ENCODE measurements around the gene SCAI.
"Not testable (repeated sequence)": the region's sequence is repeated elsewhere in the genome, so short reads cannot be mapped to it uniquely, and the experiment has no call there.

Gene SCAI

GRCh38 chr9:125189011-125189360 lies 45.7 kb upstream of the SCAI start:
- TF ChIP-seq EZH2phosphoT487 (IDR thresholded peaks at IDR 0.05; ENCODE audit: borderline replicate concordance) (no peak), CTCF (conservative IDR thresholded peaks at IDR 0.05; ENCODE audit: low read length) (no peak)
- H3K9me3 ChIP-seq (ENCODE audit: insufficient read depth, low read depth, low read length) = no peaks in the 10 kb centered on the region
- peak overlapping the region; percentile 96 for H3K9ac ChIP-seq (ENCODE audit: low read depth, low read length, poor library complexity, severe bottlenecking)
- H3K4me3 ChIP-seq (ENCODE audit: low read length, poor library complexity, severe bottlenecking) = peak overlapping the region; percentile 95
- no peaks in the 10 kb centered on the region for H3K27me3 ChIP-seq (ENCODE audit: insufficient read depth, low read length, poor library complexity, severe bottlenecking)
- peaks cover 22% of the 10 kb centered on the region for H3K4me1 ChIP-seq (ENCODE audit: insufficient read depth, low read length, poor library complexity, severe bottlenecking)
- H3K79me2 ChIP-seq (ENCODE audit: insufficient read depth, low read length) = peaks cover 67% of the 10 kb centered on the region
- no peaks in the 10 kb centered on the region for H3F3A ChIP-seq (ENCODE audit: low read depth)
- H3K36me3 ChIP-seq (ENCODE audit: insufficient read depth, low read length) = no peaks in the 10 kb centered on the region
- peak overlapping the region; percentile 82 for H3K4me2 ChIP-seq (ENCODE audit: low read depth, low read length, poor library complexity, severe bottlenecking)
- H2AFZ ChIP-seq (ENCODE audit: low read length) = peak overlapping the region; percentile 93
- H4K20me1 ChIP-seq (ENCODE audit: insufficient read depth, low read length, poor library complexity, severe bottlenecking) = peaks cover 30% of the 10 kb centered on the region
- no peaks in the 10 kb centered on the region for H3K9me2 ChIP-seq (replicated peaks; ENCODE audit: low read depth, low read length)

- Histone ChIP-seq H3K9me2 (replicated peaks; ENCODE audit: low read depth, low read length) (no peaks in the 10 kb centered on the region), H3K27me3 (ENCODE audit: insufficient read depth, low read length, poor library complexity, severe bottlenecking) (no peaks in the 10 kb centered on the region), H3K36me3 (ENCODE audit: insufficient read depth, low read length) (no peaks in the 10 kb centered on the region), H3K4me2 (ENCODE audit: low read depth, low read length, poor library complexity, severe bottlenecking) (peak overlapping the region; percentile 3), H3K79me2 (ENCODE audit: insufficient read depth, low read length) (peaks cover 98% of the 10 kb centered on the region), H4K20me1 (ENCODE audit: insufficient read depth, low read length, poor library complexity, severe bottlenecking) (peaks cover 59% of the 10 kb centered on the region), H3F3A (ENCODE audit: low read depth) (no peaks in the 10 kb centered on the region), H3K4me1 (ENCODE audit: insufficient read depth, low read length, poor library complexity, severe bottlenecking) (peaks cover 19% of the 10 kb centered on the region), H3K4me3 (ENCODE audit: low read length, poor library complexity, severe bottlenecking) (no peak overlapping the region), H3K9ac (ENCODE audit: low read depth, low read length, poor library complexity, severe bottlenecking) (no peak overlapping the region), H3K9me3 (ENCODE audit: insufficient read depth, low read depth, low read length) (no peaks in the 10 kb centered on the region), H2AFZ (ENCODE audit: low read length) (no peak overlapping the region)
- TF ChIP-seq CTCF (conservative IDR thresholded peaks at IDR 0.05; ENCODE audit: low read length) (no peak), EZH2phosphoT487 (IDR thresholded peaks at IDR 0.05; ENCODE audit: borderline replicate concordance) (no peak)
Measured at GRCh38 chr9:125183561-125183960, 40.2 kb upstream of the SCAI start.

- Histone ChIP-seq H3K4me2 (ENCODE audit: low read depth, low read length, poor library complexity, severe bottlenecking) (peak overlapping the region; percentile 3), H2AFZ (ENCODE audit: low read length) (no peak overlapping the region), H3K36me3 (ENCODE audit: insufficient read depth, low read length) (no peaks in the 10 kb centered on the region), H3K79me2 (ENCODE audit: insufficient read depth, low read length) (peaks cover 98% of the 10 kb centered on the region), H3K9me3 (ENCODE audit: insufficient read depth, low read depth, low read length) (no peaks in the 10 kb centered on the region), H3F3A (ENCODE audit: low read depth) (no peaks in the 10 kb centered on the region), H4K20me1 (ENCODE audit: insufficient read depth, low read length, poor library complexity, severe bottlenecking) (peaks cover 59% of the 10 kb centered on the region), H3K4me3 (ENCODE audit: low read length, poor library complexity, severe bottlenecking) (no peak overlapping the region), H3K27me3 (ENCODE audit: insufficient read depth, low read length, poor library complexity, severe bottlenecking) (no peaks in the 10 kb centered on the region), H3K9ac (ENCODE audit: low read depth, low read length, poor library complexity, severe bottlenecking) (no peak overlapping the region), H3K9me2 (replicated peaks; ENCODE audit: low read depth, low read length) (no peaks in the 10 kb centered on the region), H3K4me1 (ENCODE audit: insufficient read depth, low read length, poor library complexity, severe bottlenecking) (peaks cover 16% of the 10 kb centered on the region)
- TF ChIP-seq CTCF (conservative IDR thresholded peaks at IDR 0.05; ENCODE audit: low read length) = no peak
- no peak for TF ChIP-seq EZH2phosphoT487 (IDR thresholded peaks at IDR 0.05; ENCODE audit: borderline replicate concordance)
Measured at GRCh38 chr9:125183054-125183453, 39.7 kb upstream of the SCAI start.

DNA sequence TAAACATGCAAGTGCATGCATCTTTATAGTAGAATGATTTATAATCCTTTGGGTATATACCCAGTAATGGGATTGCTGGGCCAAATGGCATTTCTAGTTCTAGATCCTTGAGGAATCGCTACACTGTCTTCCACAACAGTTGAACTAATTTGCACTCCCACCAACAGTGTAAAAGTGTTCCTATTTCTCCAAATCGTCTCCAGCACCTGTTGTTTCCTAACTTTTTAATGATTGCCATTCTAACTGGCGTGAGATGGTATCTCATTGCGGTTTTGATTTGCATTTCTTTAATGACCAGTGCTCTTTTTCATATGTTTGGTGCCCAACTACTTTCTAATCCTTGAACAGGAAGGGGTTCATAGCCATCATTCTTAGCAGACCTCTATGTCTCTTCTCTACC lies 38.4 kb upstream of the SCAI start:
- H3K4me1 ChIP-seq (ENCODE audit: insufficient read depth, low read length, poor library complexity, severe bottlenecking); H3K9me3 ChIP-seq (ENCODE audit: insufficient read depth, low read depth, low read length); H3K9ac ChIP-seq (ENCODE audit: low read depth, low read length, poor library complexity, severe bottlenecking); H3K9me2 ChIP-seq (replicated peaks; ENCODE audit: low read depth, low read length); H3K4me3 ChIP-seq (ENCODE audit: low read length, poor library complexity, severe bottlenecking); H3K4me2 ChIP-seq (ENCODE audit: low read depth, low read length, poor library complexity, severe bottlenecking); H2AFZ ChIP-seq (ENCODE audit: low read length); H3F3A ChIP-seq (ENCODE audit: low read depth); H3K27me3 ChIP-seq (ENCODE audit: insufficient read depth, low read length, poor library complexity, severe bottlenecking); H3K36me3 ChIP-seq (ENCODE audit: insufficient read depth, low read length): not testable (repeated sequence)
- Histone ChIP-seq H4K20me1 (ENCODE audit: insufficient read depth, low read length, poor library complexity, severe bottlenecking) (peaks cover 61% of the 10 kb centered on the region), H3K79me2 (ENCODE audit: insufficient read depth, low read length) (peaks cover 97% of the 10 kb centered on the region)

All from Loucy (cell line).